ENCODE measurements around the gene NDUFA12.

GRCh38 chr12:94948232-94948810 lies 55.2 kb downstream of the NDUFA12 start:
- TF ChIP-seq SP1 (IDR thresholded peaks at IDR 0.05) (no peak), TARDBP (IDR thresholded peaks at IDR 0.05) (no peak)

Data from HEK293T (cell line).